ENCODE data around the gene CAMTA1.

CAMTA1 gene

GRCh38 chr1:7421471-7422075 lies 636.3 kb downstream of the CAMTA1 start:
- TF ChIP-seq, protein P1, sequence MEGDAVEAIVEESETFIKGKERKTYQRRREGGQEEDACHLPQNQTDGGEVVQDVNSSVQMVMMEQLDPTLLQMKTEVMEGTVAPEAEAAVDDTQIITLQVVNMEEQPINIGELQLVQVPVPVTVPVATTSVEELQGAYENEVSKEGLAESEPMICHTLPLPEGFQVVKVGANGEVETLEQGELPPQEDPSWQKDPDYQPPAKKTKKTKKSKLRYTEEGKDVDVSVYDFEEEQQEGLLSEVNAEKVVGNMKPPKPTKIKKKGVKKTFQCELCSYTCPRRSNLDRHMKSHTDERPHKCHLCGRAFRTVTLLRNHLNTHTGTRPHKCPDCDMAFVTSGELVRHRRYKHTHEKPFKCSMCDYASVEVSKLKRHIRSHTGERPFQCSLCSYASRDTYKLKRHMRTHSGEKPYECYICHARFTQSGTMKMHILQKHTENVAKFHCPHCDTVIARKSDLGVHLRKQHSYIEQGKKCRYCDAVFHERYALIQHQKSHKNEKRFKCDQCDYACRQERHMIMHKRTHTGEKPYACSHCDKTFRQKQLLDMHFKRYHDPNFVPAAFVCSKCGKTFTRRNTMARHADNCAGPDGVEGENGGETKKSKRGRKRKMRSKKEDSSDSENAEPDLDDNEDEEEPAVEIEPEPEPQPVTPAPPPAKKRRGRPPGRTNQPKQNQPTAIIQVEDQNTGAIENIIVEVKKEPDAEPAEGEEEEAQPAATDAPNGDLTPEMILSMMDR (conservative IDR thresholded peaks at IDR 0.05; ENCODE audit: low read depth, low read length) = no peak
- DNase-seq (ENCODE audit: low read depth) = no peak
- H3K4me3 ChIP-seq (ENCODE audit: low read length) = no peak overlapping the region

DNA sequence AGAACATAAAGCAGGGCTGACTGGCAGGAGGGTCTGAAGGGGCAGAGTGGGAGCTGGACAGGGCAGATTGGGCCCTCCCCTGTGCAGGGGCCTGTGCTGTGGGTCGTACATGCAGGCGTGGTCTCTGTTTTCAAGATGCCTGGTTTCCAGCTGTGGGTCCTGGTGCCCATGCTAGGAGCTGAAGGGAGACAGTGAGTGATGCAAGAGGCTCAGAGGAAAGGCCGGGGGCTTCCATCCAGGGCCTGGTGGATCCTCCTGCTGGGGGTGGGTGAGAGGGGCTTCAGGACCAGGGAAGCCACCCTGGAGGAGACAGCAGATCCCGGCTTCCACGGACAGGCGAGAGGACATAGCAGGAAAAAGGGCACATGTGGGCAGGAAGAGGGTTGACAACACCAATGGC lies 636.8 kb downstream of the CAMTA1 start:
- no peak for DNase-seq (ENCODE audit: low read depth)
- TF ChIP-seq, protein P1 (conservative IDR thresholded peaks at IDR 0.05; ENCODE audit: low read depth, low read length) = no peak

DNA sequence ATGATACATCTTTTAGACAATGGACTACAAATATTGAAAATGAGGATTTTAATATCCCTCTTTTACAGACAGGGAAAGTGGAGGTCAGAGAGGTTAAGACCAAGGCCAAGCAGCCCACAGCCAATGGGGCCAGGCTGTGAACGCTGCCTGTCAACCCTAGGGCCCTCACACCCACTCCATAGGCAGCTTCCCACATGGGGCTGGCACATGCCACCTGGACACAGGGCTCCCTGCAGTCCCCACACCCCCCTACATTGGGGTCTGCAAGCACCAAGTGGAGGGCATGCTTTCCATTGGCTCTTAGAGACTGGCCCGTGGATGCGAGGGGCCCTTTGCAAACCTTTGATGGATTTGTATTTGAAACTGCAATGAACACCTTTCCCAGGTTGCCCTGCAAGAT lies 637.3 kb downstream of the CAMTA1 start:
- TF ChIP-seq, protein P1 (conservative IDR thresholded peaks at IDR 0.05; ENCODE audit: low read depth, low read length) = no peak
- no peak for DNase-seq (ENCODE audit: low read depth)
- H3K4me3 ChIP-seq (ENCODE audit: low read length) = no peak overlapping the region

More for the DNA sequence above, 636.8 kb downstream of the CAMTA1 start:
- no peak overlapping the region for H3K4me3 ChIP-seq (ENCODE audit: low read length)

- TF ChIP-seq, protein P1 (conservative IDR thresholded peaks at IDR 0.05; ENCODE audit: low read depth, low read length) = no peak
- no peak overlapping the region for H3K4me3 ChIP-seq (ENCODE audit: low read length)
- DNase-seq (ENCODE audit: low read depth) = no peak
Measured at GRCh38 chr1:7422966-7423365, 637.7 kb downstream of the CAMTA1 start.

DNA sequence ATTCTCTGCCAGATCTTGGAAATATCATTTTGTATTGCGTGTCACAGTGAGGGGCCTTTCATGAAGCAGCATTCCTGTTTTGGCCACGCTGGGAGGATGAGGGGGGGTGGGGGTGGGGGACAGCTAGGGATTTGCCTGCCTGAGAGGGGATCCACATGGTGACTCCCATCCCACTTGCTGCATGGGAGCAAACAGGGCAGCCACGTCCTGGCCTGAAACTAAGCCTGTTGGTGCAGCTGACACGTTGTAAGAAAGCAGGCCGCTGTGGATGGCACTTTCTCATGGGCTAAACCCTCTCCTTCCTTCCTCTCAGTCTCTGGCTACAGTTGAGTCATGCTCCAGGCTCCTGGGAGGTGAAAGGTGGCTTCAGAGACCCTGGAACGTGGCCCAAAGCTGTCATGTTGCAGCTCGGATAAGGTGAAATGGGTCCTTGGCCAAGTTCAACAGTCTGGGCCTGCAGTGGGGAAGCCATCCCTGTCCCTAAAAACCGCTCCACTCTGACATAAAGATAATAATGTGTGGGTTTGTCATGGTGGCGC lies 639.2 kb downstream of the CAMTA1 start:
- TF ChIP-seq, protein P1 (conservative IDR thresholded peaks at IDR 0.05; ENCODE audit: low read depth, low read length) = no peak
- DNase-seq (ENCODE audit: low read depth) = peak; percentile 85
- H3K4me3 ChIP-seq (ENCODE audit: low read length) = no peak overlapping the region

DNA sequence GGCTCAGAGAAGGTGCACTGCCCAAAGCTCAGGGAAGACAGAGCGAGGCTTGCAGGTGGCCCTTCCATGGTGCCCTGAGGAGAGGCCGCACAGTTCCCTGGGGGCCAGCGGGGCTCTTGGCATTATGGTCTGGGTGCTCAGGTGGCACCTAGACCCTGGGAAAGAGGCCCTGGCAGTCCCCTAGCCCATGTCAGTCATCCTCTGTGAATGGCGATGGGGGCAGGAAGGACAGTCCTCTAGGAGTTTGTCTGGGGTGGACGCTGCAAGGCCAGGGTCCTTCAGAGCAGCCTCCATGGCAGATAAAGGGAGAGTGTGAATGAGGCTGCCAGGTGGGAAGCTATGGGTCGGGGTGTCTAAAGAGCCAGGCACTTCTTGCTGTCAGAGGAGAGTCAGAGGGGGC lies 640.0 kb downstream of the CAMTA1 start:
- H3K4me3 ChIP-seq (ENCODE audit: low read length) = no peak overlapping the region
- TF ChIP-seq, protein P1 (conservative IDR thresholded peaks at IDR 0.05; ENCODE audit: low read depth, low read length) = no peak
- DNase-seq (ENCODE audit: low read depth) = no peak

DNA sequence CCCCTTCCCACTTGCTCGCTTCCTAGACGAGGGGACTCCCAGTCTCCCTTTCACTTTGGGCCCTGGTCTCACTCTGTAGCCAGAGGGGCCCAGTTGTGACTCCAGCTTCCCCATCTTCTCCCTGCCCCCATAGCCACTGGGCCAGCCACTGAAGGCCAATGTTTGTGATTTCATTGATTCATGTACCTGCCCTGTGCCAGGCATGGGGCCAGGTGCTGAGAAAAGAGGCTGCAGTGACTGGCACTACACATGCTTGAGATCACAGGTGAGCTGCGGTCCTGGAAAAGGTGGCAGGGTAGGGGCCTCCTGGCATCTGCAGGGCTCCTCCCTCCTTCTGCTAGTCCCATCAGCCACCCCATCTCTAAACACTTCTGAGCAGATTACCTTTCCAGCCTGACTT lies 640.5 kb downstream of the CAMTA1 start:
- DNase-seq (ENCODE audit: low read depth) = no peak
- TF ChIP-seq, protein P1 (conservative IDR thresholded peaks at IDR 0.05; ENCODE audit: low read depth, low read length) = no peak
- H3K4me3 ChIP-seq (ENCODE audit: low read length) = no peak overlapping the region

Data from retinal pigment epithelial cell (primary cell).